ENCODE measurements around the gene FXR1. TPM values are rescaled to one million over a fixed set of nuclear protein-coding genes. Genes with fewer than 3 reads are reported as not detected.

FXR1 gene
- total RNA-seq, 1 experiment from 2014 or later: 123 TPM

Other genes with a start within 250 kb of the FXR1 start
- not detected in 2 replicates for gene CCDC39, start 233.2 kb upstream of the FXR1 start, total RNA-seq (2014; rRNA removed; shearing (Covaris generic); ENCODE audit: low replicate concordance)
- gene DNAJC19, start 77.1 kb downstream of the FXR1 start, total RNA-seq (2014; rRNA removed; shearing (Covaris generic); ENCODE audit: low replicate concordance): 78.3 and 132 TPM in 2 replicates